OCI-LY3 (cell line): ENCODE data around the gene CUL2.

Experiments
- EZH2phosphoT487 ChIP-seq: fragments of 200-600 bp; shearing (Covaris generic); IDR thresholded peaks from 2 replicates; pipeline ENCODE4 v1.6.1; 2018; ENCODE audit warnings: antibody characterized with exemption, mixed run types, low read depth
- TF ChIP-seq, protein P1 (sequence below): fragments of 200-600, 300-600 bp; sonication (generic); IDR thresholded peaks from 2 replicates; pipeline ENCODE4 v1.5.1; 2014; ENCODE audit warnings: antibody characterized with exemption, low read length, low read depth

DNA sequence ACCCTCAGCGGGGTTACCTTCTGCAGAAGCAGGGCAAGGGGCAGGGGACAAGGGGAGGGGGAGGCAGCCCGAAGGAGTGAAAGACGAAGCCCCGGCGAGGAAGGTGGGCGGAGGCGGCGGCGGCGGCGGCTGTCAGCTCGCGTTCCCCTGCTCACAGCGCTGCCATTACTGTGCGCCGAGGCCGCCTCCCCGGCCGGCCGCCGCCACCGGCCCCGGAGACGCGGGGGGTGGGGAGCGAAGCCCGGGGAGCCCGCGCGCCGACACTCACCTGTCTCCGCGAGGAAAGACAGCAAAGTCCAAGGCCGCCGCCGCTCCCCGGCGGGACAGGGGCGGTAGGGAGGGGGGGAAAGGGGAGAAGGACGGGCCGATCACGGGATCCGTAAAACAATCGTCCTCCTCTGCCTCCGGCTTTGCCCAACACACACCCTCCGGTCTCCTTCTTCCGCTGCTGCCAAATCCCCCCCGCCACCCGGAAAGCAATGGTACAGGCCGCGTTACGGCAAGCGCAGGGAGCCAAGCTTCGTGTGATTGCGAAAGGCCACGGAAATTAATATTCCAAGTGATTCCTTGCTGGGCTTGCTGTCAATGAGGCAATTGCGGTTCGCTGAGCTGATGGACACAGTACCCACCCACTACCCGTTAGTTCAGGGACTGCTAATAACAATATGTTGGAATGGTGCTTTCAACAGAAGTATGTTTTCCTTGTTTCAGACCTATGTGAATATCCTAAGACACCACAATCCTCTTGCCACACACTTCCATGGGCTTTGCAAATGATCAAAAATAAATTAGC is at the start of gene CUL2:
- TF ChIP-seq, protein P1, sequence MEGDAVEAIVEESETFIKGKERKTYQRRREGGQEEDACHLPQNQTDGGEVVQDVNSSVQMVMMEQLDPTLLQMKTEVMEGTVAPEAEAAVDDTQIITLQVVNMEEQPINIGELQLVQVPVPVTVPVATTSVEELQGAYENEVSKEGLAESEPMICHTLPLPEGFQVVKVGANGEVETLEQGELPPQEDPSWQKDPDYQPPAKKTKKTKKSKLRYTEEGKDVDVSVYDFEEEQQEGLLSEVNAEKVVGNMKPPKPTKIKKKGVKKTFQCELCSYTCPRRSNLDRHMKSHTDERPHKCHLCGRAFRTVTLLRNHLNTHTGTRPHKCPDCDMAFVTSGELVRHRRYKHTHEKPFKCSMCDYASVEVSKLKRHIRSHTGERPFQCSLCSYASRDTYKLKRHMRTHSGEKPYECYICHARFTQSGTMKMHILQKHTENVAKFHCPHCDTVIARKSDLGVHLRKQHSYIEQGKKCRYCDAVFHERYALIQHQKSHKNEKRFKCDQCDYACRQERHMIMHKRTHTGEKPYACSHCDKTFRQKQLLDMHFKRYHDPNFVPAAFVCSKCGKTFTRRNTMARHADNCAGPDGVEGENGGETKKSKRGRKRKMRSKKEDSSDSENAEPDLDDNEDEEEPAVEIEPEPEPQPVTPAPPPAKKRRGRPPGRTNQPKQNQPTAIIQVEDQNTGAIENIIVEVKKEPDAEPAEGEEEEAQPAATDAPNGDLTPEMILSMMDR, result no peak
- TF ChIP-seq EZH2phosphoT487, result no peak
